NCI-H1694 (cell line): ENCODE data around the gene ABHD18.
"Not testable (repeated sequence)": the region's sequence is repeated elsewhere in the genome, so short reads cannot be mapped to it uniquely, and the experiment has no call there.

Source experiments
- DNase-seq: peaks from one replicate; lab custom pipeline; 2025; lab: John Stamatoyannopoulos, UW

Gene ABHD18

GRCh38 chr4:127993151-127993550 lies 27.9 kb downstream of the ABHD18 start:
- DNase-seq: no peak

GRCh38 chr4:127995776-127996175 lies 30.6 kb downstream of the ABHD18 start:
- no peak for DNase-seq

GRCh38 chr4:127996521-127996920 lies 31.3 kb downstream of the ABHD18 start:
- DNase-seq: not testable (repeated sequence)

DNA sequence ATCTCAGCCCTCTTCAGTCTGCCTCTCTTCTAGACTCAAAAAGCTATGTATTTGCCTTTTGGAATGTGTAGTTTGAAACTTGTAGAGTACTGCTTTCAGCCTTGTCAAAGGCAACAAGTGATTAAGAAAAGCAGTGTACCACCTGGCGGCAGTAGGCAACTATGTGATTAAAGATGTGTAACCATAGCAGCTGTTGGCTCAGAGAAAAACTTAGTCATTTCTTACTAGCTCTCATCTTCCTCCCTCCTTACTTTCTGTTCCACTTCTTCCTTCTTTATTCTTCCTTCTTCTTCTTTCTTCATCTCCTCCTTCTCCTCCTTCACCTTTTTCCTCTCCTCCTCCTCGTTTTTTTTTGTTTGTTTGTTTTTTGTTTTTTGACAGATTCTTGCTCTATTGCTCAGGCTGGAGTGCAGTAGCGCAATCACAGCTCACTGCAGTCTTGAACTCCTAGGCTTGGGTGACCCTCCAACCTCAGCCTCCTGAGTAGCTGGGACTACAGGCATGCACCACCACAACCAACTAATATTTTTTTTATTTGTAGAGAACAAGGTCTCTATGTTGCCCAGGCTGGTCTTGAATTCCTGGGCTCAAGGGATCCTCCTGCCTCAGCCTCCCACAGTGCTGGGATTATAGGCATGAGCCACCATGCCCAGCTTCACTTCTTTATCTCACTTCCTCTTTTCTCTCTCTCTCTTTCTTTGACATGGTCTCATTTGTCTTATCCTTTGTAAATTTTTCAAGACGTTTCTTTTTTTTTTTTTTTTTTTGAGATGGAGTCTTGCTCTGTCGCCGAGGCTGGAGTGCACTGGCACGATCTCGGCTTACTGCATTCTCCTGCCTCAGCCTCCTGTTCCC lies 32.6 kb downstream of the ABHD18 start:
- no peak for DNase-seq

- DNase-seq: no peak
Observed at GRCh38 chr4:128006592-128006991, 41.4 kb downstream of the ABHD18 start.

- DNase-seq: no peak
Observed at GRCh38 chr4:128009428-128009827, 44.2 kb downstream of the ABHD18 start.

DNA sequence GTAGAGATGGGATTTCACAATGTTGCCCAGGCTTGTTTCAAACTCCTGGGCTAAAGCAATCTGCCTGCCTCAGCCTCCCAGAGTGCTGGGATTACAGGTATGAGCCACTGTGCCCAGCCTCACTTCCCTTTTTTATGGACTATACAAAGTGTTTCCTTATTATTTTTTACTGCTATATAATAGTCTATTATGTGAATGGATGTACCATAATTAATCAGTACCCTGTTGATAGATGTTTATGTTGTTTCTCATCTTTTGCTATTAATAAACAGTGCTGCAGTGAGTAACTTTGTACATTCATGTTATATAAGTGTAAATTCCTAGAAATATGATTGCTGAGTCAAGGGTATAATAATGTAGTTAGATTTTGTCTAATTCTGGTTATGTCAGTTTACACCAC lies 60.1 kb downstream of the ABHD18 start:
- DNase-seq: no peak

- no peak for DNase-seq
Observed at GRCh38 chr4:128029907-128030306, 64.7 kb downstream of the ABHD18 start.

DNA sequence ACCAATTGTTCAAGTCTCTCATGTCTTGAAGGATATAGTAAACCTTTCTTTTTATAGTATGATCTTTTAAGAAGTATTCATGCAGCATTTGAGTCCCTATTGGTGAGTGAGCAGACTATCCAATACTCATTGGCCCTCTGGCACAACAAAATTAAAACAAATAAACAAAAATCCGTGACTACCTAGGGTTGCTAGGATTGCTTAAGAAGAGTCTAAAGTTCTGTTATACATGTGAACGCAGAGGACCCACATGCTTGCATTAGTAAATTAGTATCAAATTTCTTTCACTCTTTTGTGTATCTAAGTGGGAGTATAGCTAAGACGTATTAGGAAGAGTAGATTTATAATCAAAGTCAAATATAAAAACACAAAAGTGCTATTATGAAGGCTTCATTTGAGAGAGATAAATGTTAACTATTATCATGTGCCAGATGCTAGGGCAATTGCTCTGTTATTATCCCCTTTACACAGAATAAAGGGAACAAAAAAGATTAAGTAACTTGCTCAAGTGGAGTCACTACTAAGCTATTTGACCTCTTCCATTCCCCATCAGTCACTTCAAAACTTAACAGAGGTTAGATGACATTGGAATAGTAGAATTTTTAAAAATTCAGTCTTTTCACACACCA lies 66.7 kb downstream of the ABHD18 start:
- DNase-seq: no peak

DNA sequence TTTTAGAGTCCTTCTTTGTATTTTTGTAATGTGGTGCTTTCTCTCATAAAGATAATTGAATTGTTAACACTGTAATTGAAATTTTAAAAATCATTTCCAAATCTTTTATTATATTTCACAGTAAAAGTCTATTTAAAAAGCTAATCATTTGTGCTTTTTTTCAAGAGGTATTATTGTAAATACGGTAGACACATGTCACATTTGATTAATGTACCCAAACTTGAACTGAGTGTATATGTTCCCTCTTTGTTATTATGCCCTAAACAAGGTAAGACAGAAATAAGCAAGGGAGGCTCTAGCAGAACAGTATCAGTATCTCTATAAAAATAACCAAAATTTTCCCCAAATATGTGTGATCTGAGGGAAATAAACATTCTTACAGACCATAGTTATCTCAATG lies 74.4 kb downstream of the ABHD18 start:
- DNase-seq: no peak

DNA sequence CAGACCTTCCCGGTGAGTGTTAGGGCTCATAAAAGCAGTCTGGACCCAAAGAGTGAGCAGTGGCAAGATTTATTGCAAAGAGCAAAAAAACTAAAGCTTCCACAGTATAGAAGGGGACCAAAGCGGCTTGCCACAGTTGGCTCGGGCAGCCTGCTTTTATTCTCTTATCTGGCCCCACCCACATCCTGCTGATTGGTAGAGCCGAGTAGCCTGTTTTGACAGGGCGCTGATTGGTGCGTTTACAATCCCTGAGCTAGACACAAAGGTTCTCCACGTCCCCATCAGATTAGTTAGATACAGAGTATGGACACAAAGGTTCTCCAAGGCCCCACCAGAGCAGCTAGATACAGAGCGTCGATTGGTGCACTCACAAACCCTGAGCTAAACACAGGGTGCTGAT lies 81.8 kb downstream of the ABHD18 start:
- not testable (repeated sequence) for DNase-seq

DNA sequence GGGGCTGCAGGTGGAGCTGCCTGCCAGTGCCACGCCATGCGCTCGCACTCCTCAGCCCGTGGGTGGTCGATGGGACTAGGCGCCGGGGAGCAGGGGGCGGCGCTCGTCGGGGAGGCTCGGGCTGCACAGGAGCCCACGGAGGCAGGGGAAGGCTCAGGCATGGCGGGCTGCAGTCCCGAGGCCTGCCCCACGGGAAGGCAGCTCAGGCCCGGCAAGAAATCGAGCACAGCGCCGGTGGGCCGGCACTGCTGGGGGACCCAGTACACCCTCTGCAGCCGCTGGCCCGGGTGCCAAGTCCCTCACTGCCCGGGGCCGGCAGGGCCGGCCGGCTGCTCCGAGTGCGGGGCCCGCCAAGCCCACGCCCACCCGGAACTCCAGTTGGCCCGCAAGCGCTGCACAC lies 82.3 kb downstream of the ABHD18 start:
- DNase-seq: not testable (repeated sequence)

DNA sequence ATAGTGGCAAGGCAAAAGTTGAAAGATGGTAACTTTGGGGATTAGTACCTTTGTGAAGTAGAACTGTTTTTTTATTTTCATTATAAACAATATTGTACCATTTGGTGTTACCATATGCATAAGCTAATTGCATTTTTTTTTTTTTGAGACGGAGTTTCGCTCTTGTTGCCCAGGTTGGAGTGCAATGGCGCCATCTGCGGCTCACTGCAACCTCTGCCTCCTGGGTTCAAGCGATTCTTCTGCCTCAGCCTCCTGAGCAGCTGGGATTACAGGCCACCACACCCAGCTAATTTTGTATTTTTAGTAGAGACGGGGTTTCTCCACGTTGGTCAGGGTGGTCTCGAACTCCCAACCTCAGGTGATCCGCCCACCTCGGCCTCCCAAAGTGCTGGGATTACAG lies 86.0 kb downstream of the ABHD18 start:
- not testable (repeated sequence) for DNase-seq

DNA sequence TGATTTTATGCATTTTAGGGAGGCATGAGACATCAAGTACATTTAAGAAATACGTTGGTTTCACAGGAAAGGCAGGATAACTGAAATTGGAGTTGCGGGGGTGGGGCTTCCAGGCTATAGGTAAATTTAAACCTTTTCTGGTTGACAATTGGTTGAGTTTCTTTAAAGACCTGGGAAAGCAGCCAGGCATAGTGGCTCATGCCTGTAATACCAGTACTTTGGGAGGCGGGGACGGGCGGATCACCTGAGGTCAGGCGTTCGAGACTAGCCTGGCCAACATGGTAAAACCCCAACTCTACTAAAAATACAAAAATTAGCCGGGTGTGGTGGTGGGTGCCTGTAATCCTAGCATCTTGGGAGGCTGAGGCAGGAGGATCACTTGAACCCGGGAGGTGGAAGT lies 89.7 kb downstream of the ABHD18 start:
- not testable (repeated sequence) for DNase-seq

DNA sequence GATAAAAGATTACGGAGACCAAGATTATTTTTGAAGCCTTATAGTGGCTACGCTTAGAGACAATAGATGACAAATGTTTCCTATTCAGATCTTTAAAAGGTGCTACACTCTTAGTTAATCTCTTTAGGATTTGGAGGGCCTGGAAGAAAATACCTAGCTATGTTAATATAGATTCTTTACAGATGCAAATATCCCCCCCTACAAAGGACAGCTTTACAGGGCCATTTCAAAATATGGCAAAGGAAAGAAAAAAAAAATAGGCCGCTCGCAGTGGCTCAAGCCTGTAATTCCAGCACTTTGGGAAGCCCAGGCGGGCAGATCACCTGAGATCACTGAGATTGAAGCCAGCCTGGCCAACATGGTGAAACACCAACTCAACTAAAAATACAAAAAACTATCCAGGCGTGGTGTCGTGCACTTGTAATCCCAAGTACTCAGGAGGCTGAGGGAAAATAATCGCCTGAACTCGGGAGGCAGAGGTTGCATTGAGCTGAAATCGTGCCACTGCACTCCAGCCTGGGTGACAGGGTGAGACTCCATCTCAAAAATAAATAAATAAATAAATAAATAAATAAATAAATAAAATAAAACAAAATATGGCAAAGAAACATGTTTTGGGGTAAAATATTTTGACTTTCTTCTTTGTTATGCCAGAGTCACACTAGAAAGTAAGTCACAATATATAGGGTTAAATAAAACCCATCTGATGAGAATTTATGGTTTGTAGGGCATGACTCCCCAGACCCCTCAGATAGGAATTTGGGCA lies 90.4 kb downstream of the ABHD18 start:
- DNase-seq: not testable (repeated sequence)

DNA sequence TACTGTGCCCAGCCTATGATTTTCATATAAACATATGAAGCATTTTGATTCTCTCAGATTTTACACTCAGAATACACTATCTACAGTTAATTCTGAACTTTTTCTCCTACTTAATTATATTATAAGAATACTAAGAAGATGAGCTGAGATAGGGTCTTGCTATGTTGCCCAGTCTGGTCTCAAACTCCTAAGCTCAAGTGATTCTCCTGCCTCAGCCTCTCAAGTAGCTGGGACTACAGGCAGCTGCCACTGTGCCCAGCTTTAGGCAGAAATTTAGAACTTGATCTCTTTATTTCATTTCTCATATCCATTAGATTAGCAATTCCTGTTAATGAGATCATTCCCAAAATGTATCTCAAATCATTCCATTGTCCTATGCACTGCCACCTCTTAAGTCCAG lies 91.2 kb downstream of the ABHD18 start:
- DNase-seq: no peak

DNA sequence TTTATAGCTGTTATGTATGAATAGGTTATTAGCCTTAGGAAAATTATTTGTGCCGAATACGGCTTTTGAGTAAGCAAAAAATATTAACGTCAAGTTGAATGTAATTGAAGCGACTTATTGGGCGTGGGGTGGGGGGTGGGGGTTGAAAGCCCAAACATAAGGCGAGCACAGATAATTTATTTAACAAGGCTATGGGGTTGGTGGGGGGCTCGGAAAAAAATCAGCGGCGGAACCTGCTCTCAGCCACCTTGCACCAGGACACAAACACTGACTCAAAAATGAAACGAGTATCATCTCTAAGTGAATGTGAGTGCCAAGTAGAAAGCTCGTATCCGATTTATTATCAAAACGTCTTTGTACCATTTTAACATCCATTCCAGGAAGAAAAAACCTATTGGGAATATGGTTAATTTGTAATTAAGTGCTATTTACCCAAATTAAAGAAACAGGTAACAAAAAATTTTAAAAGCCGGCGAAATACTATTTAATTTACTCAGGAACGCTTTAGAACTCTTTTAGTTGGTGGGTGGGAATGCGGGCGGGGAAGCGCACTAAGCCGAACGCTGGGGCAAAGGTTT lies 95.0 kb downstream of the ABHD18 start:
- DNase-seq: no peak

- peak; percentile 70 for DNase-seq
Observed at GRCh38 chr4:128060699-128061565, 95.7 kb downstream of the ABHD18 start, which contains the start of gene LARP1B. Gene LARP1B, plus strand, starts transcription at chr4:128061312. Its CDS starts 13,640 bp downstream, at chr4:128074952.

DNA sequence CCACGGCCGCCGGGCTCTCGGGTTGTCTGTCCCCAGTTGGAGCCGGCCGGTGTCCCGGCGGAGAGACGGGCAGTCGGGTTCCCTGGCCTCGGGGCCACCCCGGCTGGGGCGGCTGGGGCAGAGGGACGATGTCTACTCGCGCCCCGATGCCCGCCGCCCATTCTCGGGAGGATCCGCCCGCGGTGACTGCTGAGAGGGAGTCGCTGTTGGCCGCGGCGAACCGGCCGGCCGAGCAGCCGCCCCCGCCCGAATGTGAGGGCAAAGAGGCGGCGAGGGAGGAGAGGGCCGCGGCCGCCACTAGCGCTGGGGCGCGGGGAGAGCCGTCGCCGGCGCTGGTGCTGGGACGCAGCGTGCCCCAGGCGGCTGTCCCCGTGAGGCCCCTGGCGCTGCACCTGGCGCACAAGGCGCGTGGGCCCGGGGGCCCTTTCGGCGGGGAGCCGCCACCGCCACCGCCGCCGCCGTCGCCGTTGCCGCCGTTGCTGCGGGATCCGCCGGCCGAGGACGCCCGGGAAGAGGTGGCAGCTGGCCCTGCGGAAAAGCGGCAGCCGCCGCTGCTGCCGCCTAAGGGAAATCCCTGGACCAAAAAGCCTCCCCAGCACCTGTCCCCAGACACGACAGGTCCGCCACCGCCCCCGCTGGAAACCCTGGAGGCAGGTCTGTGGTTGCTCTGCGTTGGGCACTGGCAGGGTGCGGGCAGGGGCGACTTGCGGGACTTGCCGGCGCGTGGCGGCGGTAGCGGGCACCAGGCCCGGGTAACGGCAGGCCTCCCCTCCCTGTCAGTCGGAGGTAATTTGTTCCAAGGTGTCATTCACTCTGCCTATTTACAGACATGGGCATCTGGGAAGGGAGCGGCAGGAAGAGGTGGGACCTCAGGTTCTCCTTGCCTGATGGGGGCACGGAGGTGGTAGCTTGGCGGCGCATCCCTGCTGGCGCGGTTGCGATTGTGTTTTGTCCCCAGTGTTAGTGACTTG lies 96.6 kb downstream of the ABHD18 start:
- peak; percentile 19 for DNase-seq

GRCh38 chr4:128066453-128066820 lies 101.2 kb downstream of the ABHD18 start:
- not testable (repeated sequence) for DNase-seq
